ENCODE results near the gene CLK2.
"Not testable (repeated sequence)": the region's sequence is repeated elsewhere in the genome, so short reads cannot be mapped to it uniquely, and the experiment has no call there.

Gene CLK2

DNA sequence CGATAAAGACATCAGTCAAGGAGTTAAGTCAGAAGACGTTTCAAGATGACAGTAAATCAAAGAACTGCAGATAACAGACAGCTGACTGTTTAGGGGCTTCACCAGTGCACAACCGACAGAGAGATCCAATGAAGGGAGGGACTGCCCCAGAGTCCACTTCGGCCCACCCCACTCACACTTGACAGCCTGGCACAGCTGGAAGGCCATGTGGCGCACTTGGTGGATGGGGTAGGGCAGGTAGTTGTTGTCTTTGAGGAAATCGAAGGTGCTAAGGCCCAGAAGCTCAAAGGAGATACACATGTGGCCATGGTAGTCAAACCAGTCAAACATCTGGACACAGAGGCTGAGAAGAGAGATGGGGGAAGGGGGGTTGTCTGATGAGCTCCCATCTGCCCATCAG, 6.8 kb downstream of the CLK2 start:
- no peak for DNase-seq (ENCODE audit: low read depth)

DNA sequence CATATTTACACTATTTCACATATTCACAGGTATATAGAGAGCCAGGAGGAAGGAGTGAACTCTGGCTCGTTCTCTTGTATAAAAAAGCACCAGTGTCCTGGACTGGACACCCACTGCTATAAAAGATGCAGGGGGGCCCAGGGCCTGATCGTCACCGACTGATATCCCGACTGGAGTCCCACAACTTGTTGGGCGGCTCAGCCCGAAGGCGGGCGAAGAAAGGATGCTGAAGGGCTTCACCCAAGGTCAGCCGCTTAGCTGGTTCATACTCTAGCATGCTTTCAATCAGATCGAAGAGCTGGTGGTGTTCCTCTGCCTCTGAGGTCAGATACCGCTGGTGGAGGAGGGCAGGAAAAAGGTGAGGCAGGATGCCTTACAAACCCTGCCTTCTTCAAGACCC, 10.2 kb downstream of the CLK2 start:
- DNase-seq (ENCODE audit: low read depth), result no peak

DNA sequence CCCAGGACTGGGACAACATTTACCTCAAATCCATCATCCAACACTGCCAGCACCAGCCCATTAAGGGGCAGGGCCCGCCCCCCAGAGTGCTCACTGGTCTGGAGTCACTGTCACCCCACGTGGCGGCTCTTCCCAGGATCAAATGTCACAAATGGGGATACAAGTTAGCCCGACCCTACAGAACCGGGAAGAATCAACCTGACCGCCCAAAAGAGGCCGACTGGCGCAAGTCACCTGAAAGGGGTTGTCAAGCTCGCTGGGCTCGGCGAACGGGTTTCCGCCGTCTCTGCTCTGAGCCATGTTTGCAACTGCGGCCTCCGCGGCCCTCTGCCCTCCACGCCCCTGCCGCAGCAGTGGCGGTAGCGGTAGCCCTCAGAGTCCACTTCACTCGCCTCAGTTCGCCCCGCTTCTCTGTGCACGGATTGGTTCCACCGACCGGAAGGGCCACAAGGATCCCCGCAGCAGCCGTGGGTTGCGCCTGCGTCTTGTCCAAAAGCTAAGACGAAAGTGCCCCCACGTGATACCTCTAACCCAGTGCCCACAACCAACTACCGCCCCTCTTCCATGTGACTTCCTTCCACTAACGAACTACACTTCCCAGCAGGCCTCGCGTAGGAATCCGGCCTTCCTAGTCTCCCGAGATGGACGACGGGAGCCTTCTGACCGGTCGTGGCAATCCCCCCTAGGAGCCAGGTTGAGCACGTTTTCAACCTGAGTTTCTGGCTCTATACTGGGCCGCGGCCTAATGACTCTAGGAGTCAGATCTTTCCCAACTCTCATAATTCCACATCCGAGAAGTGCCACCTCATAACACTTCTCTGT, 11.2 kb downstream of the CLK2 start, which contains the start of gene SCAMP3:
Gene SCAMP3, minus strand, starts transcription at position 509 of the 822 bp plus-strand sequence. Its CDS starts 209 bp downstream, at position 300.
- peak; percentile 98 for DNase-seq (ENCODE audit: low read depth)

DNA sequence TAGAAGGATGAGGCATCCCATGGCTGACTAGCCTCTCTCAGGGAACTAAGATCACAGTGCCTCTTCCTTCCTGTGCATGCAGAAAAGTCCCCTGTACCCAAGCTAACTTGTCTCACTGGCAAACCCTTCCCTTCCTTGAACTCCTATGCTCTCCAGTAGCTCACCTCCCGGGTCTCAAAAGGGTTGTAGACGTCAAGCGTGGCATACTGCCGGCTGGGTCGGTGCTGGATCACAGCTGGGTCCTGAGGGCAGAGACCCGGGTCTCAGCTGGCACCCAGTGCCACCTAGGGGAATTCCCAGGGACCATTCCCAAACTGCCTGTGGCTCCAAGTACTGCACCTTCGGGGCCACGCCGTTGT, 11.8 kb downstream of the CLK2 start:
- no peak for DNase-seq (ENCODE audit: low read depth)

DNA sequence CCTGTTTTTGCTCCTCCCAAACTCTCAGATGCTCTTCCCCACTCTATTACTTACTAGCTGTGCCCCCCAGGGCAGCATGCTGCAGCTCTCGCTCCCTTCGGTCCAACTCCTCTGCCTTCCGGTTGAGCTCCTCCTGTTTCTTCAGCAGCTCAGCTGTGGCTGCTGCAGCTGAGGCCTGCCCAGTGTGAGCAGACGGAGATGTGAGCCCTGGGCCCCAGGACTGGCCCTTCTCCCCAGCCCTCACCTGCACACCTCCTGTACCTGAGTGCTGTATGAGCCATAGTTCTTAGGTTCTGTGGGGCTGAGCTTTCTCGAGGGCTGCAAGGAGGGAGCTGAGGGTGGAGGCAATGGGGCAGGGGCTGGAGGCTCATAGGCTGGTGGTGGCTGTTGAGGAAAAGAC, 13.0 kb downstream of the CLK2 start:
- DNase-seq (ENCODE audit: low read depth), result no peak

DNA sequence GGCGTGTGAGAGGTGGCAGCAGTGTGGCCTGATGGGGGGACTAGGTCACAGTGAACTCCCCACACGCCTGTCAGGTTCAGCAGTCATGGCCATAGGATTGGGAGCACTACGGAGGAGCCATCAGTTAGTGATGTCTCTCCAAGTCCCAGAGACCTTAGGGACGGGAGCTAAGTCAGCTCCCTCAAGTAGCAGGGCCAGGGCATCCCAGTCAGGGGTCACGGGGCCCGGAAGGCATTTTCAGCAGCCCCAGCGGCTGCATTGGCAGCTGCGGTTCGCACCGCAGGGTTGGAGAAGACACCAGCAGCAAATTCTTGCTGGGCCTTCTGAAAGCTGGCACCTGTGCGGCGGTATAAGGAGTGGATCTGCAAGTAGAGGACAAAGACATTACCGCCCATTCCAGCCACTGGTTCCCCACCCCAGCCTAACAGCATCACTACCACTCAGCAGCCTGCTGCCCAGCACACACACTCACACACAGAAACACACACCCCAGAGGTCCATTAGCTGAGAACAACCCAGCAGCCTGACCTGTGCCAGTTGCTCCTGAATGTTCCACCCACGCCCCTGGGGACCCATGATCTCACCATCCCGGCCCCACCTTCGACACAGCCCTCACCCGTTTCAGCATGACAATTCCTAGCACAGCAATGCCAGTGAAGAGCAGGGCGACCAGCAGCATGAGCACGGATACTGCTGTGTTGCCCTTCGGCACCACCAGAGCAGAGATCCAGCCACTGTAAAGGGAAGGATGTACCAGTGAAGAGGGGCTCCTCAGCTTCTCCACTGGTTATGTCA, 17.0 kb downstream of the CLK2 start:
- no peak for DNase-seq (ENCODE audit: low read depth)

DNA sequence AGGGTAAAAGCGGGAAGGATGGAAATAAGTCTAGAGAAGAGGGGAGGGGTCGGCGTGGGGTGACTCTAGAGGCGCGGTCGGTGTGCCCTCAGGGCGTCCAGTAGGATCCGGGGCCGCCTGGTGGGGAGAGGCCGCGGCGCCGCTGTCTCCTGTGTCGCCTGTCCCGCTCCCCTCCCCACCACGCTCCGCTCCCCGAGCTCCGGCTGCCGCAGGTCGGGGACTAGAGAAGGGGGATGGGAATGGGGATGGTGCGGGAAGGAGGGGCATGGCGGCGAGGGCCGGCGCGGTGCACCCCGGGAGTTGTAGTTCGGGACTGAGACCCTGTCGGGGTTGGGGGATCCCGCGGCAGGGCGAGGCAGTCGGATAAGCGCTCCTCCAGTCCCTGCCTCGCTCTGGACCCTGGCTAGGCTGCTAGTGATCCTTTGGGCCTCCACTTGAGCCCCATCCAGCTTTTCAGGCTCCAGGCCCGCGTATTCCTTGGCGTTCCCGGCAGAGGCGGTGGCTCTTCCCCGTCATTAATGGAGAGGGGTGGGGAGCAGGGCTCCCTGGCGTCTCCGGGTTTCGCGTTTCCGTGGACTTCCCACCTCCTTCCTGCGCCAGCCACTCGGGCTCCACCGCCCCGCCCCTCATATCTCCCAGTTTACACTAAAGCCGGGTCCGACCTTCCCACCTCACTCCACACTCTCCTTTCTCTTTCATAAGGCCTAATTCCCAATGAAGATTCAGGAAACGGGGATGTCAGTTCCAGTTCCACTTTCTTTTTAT, 17.9 kb downstream of the CLK2 start, which contains the start of gene ENTREP3:
Gene ENTREP3, minus strand, starts transcription at position 241 of the 765 bp plus-strand sequence. CDS start 606 bp downstream, outside the sequence.
- peak; percentile 81 for DNase-seq (ENCODE audit: low read depth)

DNA sequence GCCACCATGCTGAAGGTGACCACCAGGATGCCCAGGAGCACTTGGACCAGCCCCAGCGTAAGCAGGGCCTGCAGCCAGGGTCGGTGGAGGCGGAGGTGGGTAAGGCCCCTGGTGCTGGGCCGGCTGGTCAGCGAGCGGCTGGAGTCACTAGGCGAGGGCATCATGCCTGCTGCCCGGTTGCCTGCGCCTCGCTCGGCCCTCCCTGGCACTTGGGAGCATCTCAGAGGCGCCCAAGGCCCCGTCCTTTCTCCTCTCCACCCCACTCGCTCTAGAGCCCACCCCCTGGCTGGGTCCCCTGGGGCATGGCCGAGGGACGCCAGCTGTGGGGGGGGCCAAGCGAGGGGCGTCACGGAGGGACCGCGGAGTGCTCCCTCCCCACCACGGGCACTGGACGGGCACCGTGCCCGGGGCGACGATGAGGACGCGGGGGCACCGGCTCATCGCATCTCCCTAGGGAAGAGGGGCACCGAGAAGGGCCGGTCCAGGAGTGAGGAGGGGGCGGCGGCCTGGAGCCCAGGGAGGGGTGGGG, 18.5 kb downstream of the CLK2 start:
- DNase-seq (ENCODE audit: low read depth), result peak; percentile 26

DNA sequence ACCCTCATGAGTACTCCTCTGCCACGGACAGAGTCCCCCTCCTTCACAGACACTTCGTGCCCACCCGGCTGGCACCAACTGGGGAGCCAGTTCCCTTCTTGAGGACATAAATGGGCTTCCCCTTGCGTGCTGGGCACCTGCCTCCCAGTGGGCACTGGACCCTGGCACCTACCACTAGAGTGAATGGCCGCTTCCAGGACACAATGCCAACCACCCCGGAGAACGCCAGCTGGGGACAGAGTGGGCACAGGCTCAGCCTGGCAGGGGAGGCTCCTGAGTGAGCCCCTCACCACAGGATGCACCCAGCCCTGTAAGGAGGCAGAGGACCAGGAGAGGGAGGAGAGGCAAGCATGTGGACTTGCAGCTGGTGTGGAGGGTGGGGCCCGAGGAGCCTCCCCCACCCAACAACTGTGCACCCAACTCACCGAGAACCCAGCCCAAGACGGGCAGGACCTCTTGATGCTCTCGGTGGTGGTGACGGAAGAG, 19.0 kb downstream of the CLK2 start:
- no peak for DNase-seq (ENCODE audit: low read depth)

DNA sequence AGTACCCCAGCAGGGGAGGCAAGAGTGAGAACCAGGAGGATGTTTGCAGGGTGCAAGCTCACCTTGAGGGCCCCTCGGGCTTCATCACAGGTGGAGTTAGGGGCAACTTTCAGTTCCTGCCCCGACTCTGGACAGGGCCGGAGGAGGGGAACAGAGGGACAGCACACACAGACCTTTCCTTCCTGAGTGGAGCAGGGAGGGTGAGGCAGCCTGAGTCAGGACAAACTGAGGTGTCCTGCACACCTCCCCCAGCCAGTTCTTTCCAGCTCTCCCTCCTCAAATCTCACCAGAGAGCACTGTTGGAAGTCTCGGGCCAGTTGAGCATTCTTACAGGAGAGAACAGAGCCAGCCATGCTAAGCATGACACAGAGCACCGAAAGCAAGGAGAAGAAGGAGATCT, 19.5 kb downstream of the CLK2 start:
- DNase-seq (ENCODE audit: low read depth), result no peak

DNA sequence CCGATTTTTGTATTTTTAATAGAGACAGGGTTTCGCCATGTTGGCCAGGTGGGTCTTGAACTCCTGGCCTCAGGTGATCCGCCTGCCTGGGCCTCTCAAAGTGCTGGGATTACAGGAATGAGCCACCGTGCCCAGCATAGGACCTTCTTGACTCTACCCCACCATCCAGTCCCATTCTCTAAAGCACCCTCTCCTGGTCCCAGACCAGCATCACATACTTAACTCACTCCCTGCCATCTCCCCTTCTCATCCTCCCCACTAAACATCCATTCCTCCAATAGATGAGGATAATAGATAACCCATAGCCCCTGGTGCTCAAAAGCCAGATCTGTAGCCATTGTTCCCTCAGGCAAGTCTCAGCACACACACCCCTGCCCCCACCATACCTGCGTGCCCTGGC, 20.1 kb downstream of the CLK2 start:
- no peak for DNase-seq (ENCODE audit: low read depth)

DNA sequence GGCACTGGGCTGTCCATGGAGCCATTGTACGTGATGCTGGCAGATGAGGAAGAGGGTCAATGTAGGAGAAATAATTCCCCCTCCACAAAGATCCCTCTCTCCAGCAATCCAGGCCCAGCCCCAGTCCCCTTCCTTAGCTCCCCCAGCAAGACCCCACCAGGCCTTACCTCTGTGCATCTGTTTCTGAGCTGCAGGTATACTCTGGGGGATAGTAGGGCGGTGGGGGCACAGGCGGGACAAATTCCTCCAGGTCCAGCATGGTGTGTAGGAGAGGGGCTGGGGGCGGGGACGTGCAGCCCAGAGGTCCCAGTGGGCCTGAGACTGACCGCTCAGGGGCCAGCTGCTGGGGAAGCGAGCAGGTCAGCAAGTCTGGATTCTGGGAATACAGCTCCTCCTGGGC, 21.7 kb downstream of the CLK2 start:
- DNase-seq (ENCODE audit: low read depth), result no peak

DNA sequence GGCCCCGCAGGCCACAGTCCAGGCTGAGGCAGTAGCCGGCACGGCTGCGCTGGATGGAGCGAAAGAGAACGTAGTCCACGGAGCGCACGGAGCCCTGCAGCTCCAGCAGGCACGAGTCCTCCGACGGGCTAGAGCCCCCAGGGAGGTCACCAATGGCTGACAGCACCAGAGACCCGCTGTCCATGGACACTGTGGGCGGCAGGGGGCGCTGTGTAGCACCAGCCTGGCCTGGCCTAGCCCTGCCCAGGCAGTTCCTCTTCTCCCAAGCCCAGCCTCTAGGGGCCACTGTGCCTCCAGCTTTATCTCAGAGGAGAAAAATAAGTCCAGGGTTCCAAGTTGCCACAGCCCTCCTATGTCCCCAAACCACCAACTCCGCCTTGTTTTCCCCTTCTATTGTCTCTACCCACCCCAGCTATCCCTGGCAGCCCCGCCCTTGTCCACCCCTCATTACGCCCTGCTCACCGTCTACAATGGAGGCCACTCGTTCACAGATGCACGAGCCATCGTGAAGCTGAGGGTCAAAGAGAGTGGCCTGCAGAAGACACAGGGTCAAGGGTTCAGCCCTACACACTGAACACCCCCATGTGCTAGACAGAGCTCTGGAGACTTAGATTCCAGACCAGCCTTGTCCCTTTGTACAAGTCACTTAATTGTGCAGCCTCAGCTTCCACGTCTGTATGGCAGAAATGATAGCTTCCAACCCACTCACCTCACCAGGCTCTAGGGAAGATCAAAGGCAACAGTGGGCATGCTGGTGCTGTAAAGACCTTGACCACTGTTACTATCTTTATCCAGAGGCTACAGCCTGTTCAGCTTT, 22.5 kb downstream of the CLK2 start:
- DNase-seq (ENCODE audit: low read depth), result peak; percentile 84

DNA sequence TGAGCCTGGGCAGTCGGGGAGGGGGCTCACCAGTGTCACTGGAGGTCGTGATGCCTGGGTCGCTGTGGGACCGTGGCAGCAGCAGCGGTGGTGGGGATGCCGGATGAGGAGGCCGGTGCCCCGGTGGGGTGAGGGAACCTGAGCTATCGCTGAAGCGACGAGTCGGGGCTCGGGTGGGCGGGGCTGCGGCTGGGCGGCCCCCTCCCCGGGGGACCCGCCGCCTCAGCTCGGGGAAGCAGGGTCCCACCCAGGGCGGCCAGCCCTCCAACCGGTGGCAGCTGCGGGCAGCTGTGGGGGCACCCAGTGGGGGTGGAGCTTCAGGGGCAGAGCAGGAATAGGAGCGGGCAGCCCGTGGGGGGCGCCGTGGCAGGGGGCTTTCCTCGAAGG, 23.1 kb downstream of the CLK2 start:
- DNase-seq (ENCODE audit: low read depth), result no peak

DNA sequence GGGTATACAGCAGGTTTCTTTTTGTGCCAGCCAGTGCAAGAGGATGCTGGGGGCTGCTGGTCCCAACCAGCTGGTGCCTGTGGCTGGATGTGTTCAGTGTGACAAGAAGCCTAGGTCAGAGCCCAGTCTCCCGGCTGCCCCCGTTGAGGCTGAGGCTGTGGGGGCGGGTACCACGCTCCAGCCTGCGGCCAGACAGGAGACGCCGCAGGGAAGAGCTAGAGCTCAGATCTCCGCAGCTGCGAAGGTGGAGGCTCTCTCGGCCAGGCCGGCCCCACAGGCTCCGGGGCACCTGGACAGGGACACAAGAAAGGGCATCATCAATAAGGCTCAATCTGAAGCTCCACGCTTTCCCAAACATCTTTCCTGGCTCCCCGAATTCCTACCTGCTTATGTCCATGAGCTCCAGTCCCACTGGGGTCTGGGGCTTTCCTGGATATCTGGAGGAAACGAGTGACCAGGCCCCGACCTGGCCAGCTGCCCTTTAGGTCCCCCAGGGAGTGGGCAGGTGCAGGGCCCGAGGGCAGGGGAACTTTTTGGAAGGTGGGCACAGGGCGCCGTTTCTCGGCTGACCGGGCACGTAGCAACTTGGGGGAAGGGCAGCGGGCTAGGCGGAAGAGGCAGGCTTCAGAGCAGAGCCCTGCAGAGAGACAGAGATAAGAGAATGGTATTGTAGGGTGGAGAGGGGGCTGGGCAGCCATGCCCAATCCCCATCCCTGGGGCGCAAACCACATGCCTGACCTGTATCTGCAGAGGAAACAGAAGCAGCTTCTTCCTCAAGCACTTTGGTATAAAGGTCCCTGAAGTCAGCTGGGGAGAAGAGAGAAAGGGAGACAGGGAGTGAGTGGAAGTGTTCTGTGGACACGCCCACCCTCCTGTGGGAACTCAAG, 25.4 kb downstream of the CLK2 start:
- no peak for DNase-seq (ENCODE audit: low read depth)

DNA sequence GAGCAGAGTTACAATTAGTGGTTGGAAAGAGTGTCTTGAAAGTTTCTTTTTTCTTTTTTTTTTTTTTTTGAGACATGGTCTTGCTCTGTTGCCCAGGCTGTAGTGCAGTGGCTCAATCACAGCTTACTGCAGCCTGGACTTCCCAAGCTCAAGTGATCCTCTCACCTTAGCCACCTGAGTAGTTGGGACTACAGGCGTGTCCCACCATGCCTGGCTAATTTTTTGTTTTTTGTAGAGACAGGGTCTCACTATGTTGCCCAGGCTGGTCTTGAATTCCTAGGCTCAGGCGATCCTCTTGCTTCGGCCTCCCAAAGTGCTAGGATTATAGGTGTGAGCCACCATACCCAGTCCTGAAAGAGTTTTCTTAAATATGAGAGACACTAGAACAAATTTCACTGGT, 26.5 kb downstream of the CLK2 start:
- DNase-seq (ENCODE audit: low read depth), result not testable (repeated sequence)

DNA sequence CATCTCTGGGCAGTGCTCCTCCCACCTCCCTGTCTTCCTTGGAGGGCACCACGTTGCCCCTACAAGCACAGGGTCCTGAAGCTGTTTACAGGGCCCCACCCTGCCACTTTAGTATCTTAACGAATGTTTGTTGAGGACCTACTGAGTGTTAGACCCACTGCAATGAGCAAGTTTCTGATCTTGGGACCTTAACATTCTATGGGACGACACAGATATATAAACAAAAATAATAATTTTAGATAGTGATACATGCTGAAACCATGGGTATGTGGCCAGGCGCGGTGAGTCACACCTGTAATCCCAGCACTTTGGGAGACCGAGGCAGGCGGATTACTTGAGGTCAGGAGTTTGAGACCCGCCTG, 28.2 kb downstream of the CLK2 start:
- DNase-seq (ENCODE audit: low read depth), result no peak

DNA sequence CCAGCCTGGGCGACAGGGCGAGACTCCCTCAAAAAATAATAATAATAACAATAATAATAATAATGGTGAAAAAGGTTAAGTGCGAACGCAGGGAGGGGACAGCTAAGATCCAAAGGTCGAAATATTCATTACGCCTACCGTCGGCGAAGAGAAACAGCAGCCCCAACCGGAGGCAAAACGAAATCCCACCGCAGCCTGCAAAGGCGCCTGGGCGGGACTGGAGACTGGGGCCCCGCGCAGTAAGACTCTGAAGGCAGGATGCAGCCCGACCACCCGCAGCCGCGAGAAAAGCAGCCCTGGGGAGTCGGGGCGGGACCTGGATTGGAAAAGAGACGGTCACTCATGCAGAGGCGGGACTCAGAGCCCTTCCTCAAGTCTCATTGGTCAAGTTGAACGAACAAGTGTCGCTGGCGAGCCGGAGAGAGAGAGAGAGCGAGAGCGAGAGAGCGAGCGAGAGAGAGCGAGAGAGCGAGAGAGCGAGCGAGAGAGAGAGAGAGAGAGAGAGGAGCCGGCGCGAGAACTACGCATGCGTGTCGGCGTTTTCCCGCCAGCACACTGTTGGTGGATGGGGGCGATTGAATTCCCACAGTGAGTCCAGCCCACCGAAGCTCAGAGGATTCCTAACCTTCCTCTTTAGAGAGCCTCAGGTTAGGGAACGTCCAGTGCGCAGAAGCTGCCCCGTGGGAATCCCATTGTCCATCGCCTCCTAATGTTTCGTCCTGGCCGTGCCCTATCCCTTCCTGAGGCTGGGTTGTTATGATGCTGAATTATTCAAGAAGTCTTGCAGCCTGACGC, 28.7 kb downstream of the CLK2 start:
- DNase-seq (ENCODE audit: low read depth), result peak; percentile 100

DNA sequence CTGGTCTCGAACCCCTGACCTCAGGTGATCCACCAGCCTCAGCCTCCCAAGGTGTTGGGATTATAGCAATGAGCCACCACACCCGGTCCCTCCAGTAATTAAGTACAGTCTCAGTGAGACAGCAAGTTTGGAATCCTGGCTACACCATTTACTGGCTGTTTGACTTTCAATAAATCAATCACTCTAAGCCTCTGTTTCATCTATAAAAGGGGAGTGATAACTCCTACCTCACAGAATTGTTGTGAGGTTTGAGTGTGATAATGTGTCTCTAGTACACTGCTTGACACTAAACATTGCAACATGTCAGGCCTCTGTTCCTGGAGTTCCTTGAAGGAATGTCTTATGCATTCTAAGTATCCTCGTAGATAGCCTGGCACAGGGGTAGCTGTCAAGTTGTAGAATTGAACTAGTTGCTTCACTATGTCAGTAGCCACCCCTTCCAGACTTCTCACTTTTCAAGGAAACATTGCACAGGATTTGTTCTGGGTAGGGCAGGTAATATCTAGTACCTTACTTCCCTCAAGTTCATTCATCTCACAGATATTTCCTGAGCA, 30.4 kb downstream of the CLK2 start:
- DNase-seq (ENCODE audit: low read depth), result no peak
